ENCODE measurements around the gene MYH11. TPM values are rescaled to one million over a fixed set of nuclear protein-coding genes. Genes with fewer than 3 reads are reported as not detected.
A peak's percentile ranks its signal among the peaks of the same experiment; 100 is the strongest.

MYH11 gene
- total and polyA plus RNA-seq, 7 donors, result 6.1 to 26.4 (median 14.1) TPM

DNA sequence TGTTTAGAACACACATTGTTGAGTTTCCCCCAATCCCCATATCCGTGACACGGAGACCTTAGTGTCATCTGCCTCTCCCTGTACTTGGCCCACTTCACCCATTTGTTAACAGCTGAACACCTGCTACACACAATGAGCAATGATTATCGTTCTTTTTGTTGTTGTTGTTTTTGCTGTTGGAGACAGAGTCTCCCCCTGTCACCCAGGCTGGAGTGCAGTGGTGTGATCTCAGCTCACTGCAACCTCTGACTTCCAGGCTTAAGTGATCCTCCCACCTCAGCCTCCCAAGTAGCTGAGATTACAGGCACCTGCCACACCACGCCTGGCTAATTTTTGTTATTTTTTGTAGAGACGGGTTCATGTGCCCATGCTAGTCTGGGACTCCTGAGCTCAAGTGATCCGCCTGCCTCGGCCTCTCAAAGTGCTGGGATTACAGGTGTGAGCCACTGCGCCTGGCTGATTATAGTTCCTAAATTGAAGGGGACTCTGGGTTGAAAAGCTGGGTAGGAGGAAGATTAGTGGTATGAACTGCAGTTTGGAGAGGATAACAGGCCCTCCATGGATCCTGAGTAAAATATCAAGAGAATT is 185.2 kb downstream of the MYH11 start:
- Histone ChIP-seq H3K27ac (peak overlapping the region; percentile 78), H3K4me1 (peaks cover 11% of the 10 kb centered on the region), H3K27me3 (ENCODE audit: insufficient read depth in 3 of 3, low read length in 2 of 3) (no peaks in the 10 kb centered on the region), H3K9me3 (no peaks in the 10 kb centered on the region), H3K36me3 (ENCODE audit: insufficient read depth in 1 of 2, low read depth in 1 of 2) (peaks cover 2 to 40% of the 10 kb centered on the region in 2 donors), H3K4me3 (no peak overlapping the region)
- DNase-seq (no peak), ATAC-seq (no peak)
- intact Hi-C loops (cut with DNase I), result no loop called here
- WGBS, 3 donors, result 85 to 91% (median 88%) methylated on average over 8 of the region's 8 CpGs
- TF ChIP-seq, protein P1, sequence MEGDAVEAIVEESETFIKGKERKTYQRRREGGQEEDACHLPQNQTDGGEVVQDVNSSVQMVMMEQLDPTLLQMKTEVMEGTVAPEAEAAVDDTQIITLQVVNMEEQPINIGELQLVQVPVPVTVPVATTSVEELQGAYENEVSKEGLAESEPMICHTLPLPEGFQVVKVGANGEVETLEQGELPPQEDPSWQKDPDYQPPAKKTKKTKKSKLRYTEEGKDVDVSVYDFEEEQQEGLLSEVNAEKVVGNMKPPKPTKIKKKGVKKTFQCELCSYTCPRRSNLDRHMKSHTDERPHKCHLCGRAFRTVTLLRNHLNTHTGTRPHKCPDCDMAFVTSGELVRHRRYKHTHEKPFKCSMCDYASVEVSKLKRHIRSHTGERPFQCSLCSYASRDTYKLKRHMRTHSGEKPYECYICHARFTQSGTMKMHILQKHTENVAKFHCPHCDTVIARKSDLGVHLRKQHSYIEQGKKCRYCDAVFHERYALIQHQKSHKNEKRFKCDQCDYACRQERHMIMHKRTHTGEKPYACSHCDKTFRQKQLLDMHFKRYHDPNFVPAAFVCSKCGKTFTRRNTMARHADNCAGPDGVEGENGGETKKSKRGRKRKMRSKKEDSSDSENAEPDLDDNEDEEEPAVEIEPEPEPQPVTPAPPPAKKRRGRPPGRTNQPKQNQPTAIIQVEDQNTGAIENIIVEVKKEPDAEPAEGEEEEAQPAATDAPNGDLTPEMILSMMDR (IDR thresholded peaks at IDR 0.05), result no peak

DNA sequence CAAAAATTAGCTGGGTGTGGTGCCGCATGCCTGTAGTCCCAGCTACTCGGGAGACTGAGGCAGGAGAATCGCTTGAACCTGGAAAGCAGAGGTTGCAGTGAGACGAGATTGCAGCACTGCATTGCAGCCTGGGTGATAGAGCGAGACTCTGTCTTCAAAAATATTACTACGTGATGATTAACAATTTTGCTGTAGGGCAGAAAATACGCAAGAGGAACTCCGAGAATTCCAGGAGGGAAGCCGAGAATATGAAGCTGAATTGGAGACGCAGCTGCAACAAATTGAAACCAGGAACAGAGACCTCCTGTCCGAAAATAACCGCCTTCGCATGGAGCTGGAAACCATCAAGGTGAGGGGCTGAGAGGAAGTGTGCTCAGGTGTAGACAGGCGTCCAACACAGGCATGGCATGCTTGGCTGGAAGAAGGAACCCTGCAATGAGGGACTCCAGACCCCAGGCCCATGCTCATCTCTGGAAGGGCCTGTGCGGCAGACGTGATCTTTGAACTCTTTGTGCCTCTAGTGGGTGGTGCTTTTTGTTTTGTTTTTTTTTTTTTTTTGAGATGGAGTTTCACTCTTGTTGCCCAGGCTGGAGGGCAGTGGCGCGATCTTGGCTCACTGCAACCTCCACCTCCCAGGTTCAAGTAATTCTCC is 189.6 kb downstream of the MYH11 start:
- Histone ChIP-seq H3K4me3 (no peak overlapping the region), H3K27ac (no peak overlapping the region), H3K27me3 (ENCODE audit: insufficient read depth in 3 of 3, low read length in 2 of 3) (no peaks in the 10 kb centered on the region), H3K4me1 (peaks cover under 1% of the 10 kb centered on the region), H3K36me3 (ENCODE audit: insufficient read depth in 1 of 2, low read depth in 1 of 2) (peaks cover 3 to 57% of the 10 kb centered on the region in 2 donors), H3K9me3 (no peaks in the 10 kb centered on the region)
- intact Hi-C loops (cut with DNase I), result no loop called here
- WGBS, 3 donors, result 89 to 90% (median 89%) methylated on average over 18 of the region's 18 CpGs
- ATAC-seq, result no peak
- DNase-seq, result no peak
- TF ChIP-seq, protein P1 (IDR thresholded peaks at IDR 0.05), result no peak

DNA sequence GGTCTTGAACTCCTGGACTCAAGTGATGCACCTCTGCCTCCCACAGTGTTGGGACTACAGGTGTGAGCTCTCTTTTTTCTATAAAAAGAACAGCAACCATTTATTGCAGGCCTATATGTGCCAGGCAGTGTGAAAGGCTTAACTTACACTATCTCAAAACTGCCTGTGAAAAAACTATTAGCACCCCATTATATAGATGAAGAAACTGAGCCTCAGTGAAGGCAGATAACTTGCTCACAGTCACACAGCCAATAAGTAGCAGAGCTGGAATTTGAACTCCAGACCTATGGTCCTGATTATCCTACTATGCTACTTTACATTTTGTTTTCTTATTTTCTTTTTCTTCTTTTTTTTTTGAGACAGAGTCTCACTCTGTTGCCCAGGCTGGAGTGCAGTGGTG is 191.7 kb downstream of the MYH11 start:
- no peaks in the 10 kb centered on the region for H3K27me3 ChIP-seq (ENCODE audit: insufficient read depth in 3 of 3, low read length in 2 of 3)
- ATAC-seq, result no peak
- no peak overlapping the region for H3K4me3 ChIP-seq
- H3K9me3 ChIP-seq, result no peaks in the 10 kb centered on the region
- peaks cover 3 to 56% of the 10 kb centered on the region in 2 donors for H3K36me3 ChIP-seq (ENCODE audit: insufficient read depth in 1 of 2, low read depth in 1 of 2)
- no peak for DNase-seq
- no peaks in the 10 kb centered on the region for H3K4me1 ChIP-seq
- intact Hi-C loops (cut with DNase I), result no loop called here
- no peak overlapping the region for H3K27ac ChIP-seq
- TF ChIP-seq, protein P1 (IDR thresholded peaks at IDR 0.05), result no peak

DNA sequence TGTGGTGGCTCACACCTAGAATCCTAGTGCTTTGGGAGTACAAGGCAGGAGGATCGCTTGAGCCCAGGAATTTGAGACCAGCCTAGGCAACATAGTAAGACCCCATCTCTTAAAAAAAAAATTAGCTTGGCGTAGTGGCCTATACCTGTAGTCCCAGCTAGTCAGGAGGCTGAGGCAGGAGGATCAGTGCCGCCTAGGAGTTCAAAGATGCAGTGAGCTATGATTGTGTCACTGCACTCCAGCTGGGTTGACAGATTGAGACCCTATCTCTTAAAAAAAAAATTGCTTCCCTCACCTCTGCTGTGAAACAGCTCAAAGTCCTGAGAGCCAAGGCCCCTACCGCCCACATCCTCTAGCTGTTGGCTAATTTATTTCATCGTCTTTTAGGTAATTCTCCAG is 196.6 kb downstream of the MYH11 start:
- H3K36me3 ChIP-seq (ENCODE audit: insufficient read depth in 1 of 2, low read depth in 1 of 2), result peaks cover 0 to 7% of the 10 kb centered on the region in 2 donors
- DNase-seq (no peak), ATAC-seq (no peak)
- no peaks in the 10 kb centered on the region for H3K9me3 ChIP-seq
- WGBS, 3 donors, result 94 to 95% (median 95%) methylated on average over 5 of the region's 5 CpGs
- H3K27me3 ChIP-seq (ENCODE audit: insufficient read depth in 3 of 3, low read length in 2 of 3), result no peaks in the 10 kb centered on the region
- H3K27ac ChIP-seq, result no peak overlapping the region
- no peaks in the 10 kb centered on the region for H3K4me1 ChIP-seq
- TF ChIP-seq, protein P1 (IDR thresholded peaks at IDR 0.05), result no peak
- no peak overlapping the region for H3K4me3 ChIP-seq
- intact Hi-C loops (cut with DNase I), result no loop called here

DNA sequence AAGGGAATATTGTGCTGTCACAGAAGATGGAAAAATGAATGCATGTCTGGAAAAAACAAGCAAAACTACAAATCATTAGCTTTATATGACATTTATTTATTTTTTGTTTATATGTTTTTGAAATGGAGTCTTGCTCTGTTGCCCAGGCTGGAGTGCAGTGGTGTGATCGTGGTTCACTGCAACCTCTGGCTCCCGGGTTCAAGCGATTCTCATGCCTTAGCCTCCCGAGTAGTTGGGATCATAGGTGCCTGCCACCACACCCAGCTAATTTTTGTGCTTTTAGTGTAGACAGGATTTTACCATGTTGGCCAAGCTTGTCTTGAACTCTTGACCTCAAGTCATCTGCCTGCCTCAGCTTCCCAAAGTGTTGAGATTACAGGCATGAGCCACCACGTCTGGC is 198.3 kb downstream of the MYH11 start:
- intact Hi-C loops (cut with DNase I), result no loop called here
- H3K27ac ChIP-seq, result no peak overlapping the region

More for the DNA sequence above, 198.3 kb downstream of the MYH11 start:
- no peak for ATAC-seq
- DNase-seq, result no peak
- TF ChIP-seq, protein P1 (IDR thresholded peaks at IDR 0.05), result no peak
- Histone ChIP-seq H3K9me3 (no peaks in the 10 kb centered on the region), H3K4me1 (no peaks in the 10 kb centered on the region), H3K4me3 (no peak overlapping the region), H3K36me3 (ENCODE audit: insufficient read depth in 1 of 2, low read depth in 1 of 2) (no peaks in the 10 kb centered on the region), H3K27me3 (ENCODE audit: insufficient read depth in 3 of 3, low read length in 2 of 3) (no peaks in the 10 kb centered on the region)
- WGBS, 3 donors, result 92 to 96% (median 94%) methylated on average over 5 of the region's 5 CpGs

Measured in psoas muscle (tissue), 8 donors.